HG03280 (cell line): Measurements from ENCODE around the gene RNF175.

Experiments
- ATAC-seq: cut with Tn5 transposase; IDR thresholded peaks from one replicate; pipeline ENCODE4 v1.9.1; 2021; ENCODE audit warnings: mild to moderate bottlenecking, moderate library complexity; ENCODE audit not compliant: unreplicated experiment

The RNF175 gene

GRCh38 chr4:153785910-153786721 is 26.3 kb upstream of the RNF175 start:
- no peak for ATAC-seq

- no peak for ATAC-seq
Measured at GRCh38 chr4:153784166-153784699, 24.4 kb upstream of the RNF175 start.

GRCh38 chr4:153782581-153782980 is 22.8 kb upstream of the RNF175 start:
- ATAC-seq = no peak

- no peak for ATAC-seq
Measured at GRCh38 chr4:153781717-153782416, 22.0 kb upstream of the RNF175 start.

DNA sequence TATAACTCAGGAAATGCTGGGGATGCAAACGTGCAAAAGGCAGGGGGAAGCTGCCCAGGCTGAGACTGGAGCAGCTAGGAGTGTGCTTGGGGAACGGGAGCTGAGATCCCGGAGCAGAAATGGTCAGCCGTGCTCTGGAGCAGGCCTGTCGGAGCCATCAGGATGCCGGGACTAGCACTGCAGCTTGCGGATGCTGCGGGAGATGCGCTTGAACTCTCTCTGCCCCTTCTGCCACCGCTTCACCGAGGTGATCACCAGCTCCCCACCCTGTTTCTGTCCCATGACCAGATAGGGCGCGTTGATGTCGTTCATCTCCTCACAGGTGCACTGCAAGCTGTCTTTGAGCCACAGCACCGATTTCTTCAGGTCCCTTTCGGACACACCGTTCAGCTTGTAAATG is 21.5 kb upstream of the RNF175 start:
- no peak for ATAC-seq

DNA sequence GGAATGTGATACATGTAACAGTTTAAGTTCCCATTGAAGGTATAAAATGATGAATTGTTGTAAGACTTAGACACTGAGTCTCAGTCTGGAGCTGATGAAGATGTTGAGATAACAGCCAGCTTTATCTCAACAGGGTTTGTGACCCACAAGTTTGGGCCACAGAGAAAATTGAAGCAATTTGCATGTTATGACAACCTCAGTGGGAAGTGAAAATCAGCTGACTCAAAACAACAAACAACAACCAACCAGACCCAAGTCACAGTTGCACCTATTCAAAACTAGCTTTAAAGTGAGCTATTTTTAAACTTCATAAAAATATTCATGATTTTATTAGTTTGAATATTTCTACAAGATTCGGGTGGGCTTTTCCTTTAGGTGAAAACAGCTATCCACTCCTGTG is 21.1 kb upstream of the RNF175 start:
- peak; percentile 69 for ATAC-seq

- no peak for ATAC-seq
Measured at GRCh38 chr4:153780221-153780620, 20.4 kb upstream of the RNF175 start.

DNA sequence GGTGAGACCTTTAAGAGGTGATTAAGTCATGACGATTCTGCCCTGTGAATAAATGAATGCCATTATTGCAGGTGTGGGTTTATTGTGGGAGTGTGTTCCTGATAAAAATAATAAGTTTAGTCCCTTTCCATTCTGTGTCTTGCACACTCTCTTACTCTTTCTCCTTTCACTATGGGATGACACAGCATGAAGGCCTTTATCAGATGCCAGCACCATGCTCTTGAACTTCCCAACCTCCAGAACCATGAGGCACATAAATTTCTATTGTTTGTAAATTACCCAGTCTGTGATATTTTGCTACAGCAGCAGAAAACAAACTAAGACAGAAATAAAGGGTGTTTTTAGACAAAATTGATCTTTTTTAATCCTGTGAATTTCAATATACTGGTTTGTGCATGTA is 18.6 kb upstream of the RNF175 start:
- ATAC-seq = no peak

GRCh38 chr4:153777421-153777820 is 17.6 kb upstream of the RNF175 start:
- ATAC-seq = no peak

DNA sequence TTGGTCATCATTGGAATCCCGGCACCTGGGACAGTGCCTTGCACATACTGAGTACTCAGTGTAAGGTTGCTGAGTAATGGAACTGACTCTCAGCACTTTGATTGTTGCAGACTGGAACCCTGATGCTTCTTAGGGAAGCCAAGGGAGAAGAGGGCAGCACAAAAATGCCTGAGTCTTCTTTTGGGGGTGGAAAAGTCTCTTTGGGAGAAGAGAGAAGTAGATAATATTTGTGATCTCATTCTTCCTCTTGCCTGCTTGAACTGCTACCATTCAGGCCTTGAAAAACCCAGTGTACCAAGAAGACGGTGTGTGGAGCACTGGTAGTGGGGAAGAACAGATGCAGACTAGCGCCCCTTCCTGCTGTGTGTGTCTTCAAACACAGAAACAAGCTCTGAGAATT is 16.8 kb upstream of the RNF175 start:
- no peak for ATAC-seq

DNA sequence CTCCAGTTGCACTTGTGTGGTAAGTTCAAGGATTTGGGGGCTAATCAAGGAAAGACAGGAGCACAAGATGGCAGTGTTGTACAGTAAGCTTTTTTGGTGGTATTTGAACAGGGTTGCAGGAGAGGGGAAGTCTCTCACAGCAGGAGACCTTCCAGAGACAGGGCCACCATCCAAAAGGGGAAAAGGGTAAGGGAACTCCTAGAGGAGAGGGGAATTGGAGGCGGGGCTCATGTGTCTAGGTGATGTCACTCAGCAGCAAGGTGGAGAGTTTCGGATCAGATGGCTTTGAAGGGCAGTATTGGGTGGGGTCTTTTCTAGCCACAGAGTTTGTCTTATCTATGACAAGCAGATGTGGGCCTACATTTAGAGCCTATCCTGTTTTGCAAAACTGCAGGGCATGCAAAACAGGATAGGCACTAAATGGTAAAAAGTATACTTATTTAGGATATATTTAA is 13.4 kb upstream of the RNF175 start:
- no peak for ATAC-seq

GRCh38 chr4:153771046-153771445 is 11.2 kb upstream of the RNF175 start:
- no peak for ATAC-seq

- no peak for ATAC-seq
Measured at GRCh38 chr4:153766758-153767157, 6.9 kb upstream of the RNF175 start.

- no peak for ATAC-seq
Measured at GRCh38 chr4:153765894-153766293, 6.1 kb upstream of the RNF175 start.

- ATAC-seq = no peak
Measured at GRCh38 chr4:153764601-153765368, 5.0 kb upstream of the RNF175 start.

GRCh38 chr4:153763404-153763803 is 3.6 kb upstream of the RNF175 start:
- ATAC-seq = no peak

DNA sequence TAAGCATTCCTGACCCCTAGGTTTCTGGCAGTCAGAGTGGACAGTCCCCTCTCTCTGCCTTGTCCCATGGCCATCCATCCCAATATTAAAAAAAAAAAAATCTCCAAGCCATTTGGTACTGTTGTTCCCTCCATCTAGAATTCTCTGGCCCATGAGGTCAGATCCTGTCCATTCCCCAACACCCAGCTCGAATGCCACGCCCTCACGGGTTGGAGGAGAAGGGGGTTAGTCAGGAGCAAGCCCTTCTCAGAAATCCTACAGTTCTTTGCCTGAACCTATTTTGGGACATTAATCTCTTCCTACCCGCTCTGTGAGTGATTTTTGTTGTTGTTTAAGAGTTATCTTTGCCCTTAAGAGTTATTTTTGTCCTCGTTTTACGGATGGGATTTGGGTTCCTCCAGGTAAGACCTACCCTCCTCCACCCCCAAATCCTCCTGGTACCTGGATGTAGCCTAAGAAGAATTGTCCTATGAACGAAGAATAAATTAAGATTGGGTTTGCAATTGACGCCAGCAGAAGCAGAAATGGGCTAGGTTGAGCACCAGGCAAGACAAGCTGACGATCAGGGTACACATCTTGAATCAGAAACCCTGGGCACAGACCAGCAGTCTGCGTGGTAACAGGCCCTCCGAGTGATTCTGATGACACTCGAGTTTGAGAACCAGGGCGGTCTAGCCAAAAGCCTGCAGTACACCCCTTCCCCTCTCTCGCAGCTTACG is 977 bp downstream of the RNF175 start:
- no peak for ATAC-seq

- ATAC-seq = no peak
Measured at GRCh38 chr4:153758136-153758535, 1.7 kb downstream of the RNF175 start.

DNA sequence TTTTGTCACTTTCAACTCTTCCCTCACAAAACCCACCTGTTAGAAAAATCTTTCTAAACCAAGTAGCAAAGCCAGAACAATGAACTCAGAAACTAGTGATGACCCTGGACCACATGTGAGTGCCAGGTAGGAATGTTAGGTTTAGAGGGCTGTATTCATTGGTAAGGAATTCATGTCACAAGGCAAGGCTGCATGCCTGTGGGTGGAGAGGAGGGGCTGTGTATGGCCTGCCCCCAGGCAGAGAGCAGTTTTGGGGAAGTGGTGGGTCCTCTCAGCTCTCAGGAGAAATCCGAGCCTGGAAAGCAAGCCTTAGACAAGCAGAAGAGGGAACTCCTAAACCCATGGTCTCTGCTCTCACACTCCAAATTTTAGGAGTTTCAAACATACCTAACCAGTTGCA is 2.4 kb downstream of the RNF175 start:
- no peak for ATAC-seq

DNA sequence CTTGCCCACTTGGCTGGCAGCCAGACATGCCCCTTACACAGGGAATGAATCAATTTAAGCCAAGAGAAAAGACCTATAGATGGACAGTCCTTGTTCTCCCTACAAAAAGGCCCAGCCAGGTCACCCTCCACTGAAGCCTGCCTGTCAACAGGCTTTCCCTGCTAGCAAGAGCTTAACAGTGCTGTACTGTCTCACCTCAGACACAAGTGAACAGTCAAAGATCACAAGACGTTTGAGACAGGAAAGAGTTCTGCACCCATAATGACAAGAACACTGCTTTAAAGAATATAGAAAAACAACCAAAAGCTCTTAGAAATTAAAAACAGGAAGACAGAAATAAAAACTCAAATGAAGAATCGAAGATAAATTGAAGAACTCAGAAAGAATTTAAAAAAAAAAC is 4.6 kb downstream of the RNF175 start:
- no peak for ATAC-seq
